Progenitor cell of endocrine pancreas (in vitro differentiated cells): ENCODE data around the gene TACR2. TPM values are rescaled to one million over a fixed set of nuclear protein-coding genes. Genes with fewer than 3 reads are reported as not detected.
A peak's percentile ranks its signal among the peaks of the same experiment; 100 is the strongest.

Source experiments
- DNase-seq: peaks from one replicate; pipeline ENCODE4 v3.0.0; 2021; ENCODE audit warnings: low spot score; ENCODE audit not compliant: unreplicated experiment
- H3K27ac Mint-ChIP-seq: 2 replicates; pipeline ENCODE4 v1.8.0; 2021; ENCODE audit warnings: mild to moderate bottlenecking, moderate library complexity, mixed read lengths
- H3K27me3 Mint-ChIP-seq: 2 replicates; pipeline ENCODE4 v1.8.0; 2021; ENCODE audit warnings: mixed read lengths
- H3K36me3 Mint-ChIP-seq: 2 replicates; pipeline ENCODE4 v1.8.0; 2022; ENCODE audit warnings: mixed read lengths; ENCODE audit not compliant: insufficient read depth
- H3K4me1 Mint-ChIP-seq: 2 replicates; pipeline ENCODE4 v1.8.0; 2021; ENCODE audit warnings: low read depth, mixed read lengths
- H3K4me3 Mint-ChIP-seq: 2 replicates; pipeline ENCODE4 v1.8.0; 2021; ENCODE audit warnings: low read depth, mild to moderate bottlenecking, moderate library complexity, mixed read lengths
- H3K9me3 Mint-ChIP-seq: 2 replicates; pipeline ENCODE4 v1.8.0; 2021; ENCODE audit warnings: low read depth, mixed read lengths
- CTCF ChIP-seq: fragments of 200-600 bp; sonication (generic); IDR thresholded peaks from one replicate; pipeline ENCODE4 v1.5.0; 2021; ENCODE audit warnings: antibody characterized with exemption, mild to moderate bottlenecking; ENCODE audit not compliant: unreplicated experiment
- total RNA-seq: library from RNA; stranded (reverse); gene quantifications from 2 replicates; pipeline ENCODE4 v1.2.1, GENCODE V29; 2021

The TACR2 gene
- total RNA-seq, 1 donor from 2014 or later = not detected

GRCh38 chr10:69446650-69447151, 30.0 kb upstream of the TACR2 start:
- no peak for TF ChIP-seq CTCF
- H3K27ac Mint-ChIP-seq = peak overlapping the region; percentile 59

GRCh38 chr10:69446229-69446628, 29.5 kb upstream of the TACR2 start:
- Mint-ChIP-seq H3K4me1 (peaks cover 17% of the 10 kb centered on the region), H3K9me3 (no peaks in the 10 kb centered on the region), H3K27me3 (peaks cover 4% of the 10 kb centered on the region), H3K27ac (no peak overlapping the region), H3K36me3 (no peaks in the 10 kb centered on the region), H3K4me3 (no peak overlapping the region)
- DNase-seq = no peak
- no peak for TF ChIP-seq CTCF

More at GRCh38 chr10:69446650-69447151, 30.0 kb upstream of the TACR2 start:
- H3K9me3 Mint-ChIP-seq = no peaks in the 10 kb centered on the region
- no peaks in the 10 kb centered on the region for H3K36me3 Mint-ChIP-seq
- peaks cover 17% of the 10 kb centered on the region for H3K4me1 Mint-ChIP-seq
- peaks cover 2% of the 10 kb centered on the region for H3K27me3 Mint-ChIP-seq
- DNase-seq = no peak
- no peak overlapping the region for H3K4me3 Mint-ChIP-seq

GRCh38 chr10:69445041-69445440, 28.3 kb upstream of the TACR2 start:
- no peak for TF ChIP-seq CTCF
- H3K9me3 Mint-ChIP-seq = no peaks in the 10 kb centered on the region
- no peak for DNase-seq
- H3K27ac Mint-ChIP-seq = no peak overlapping the region
- no peak overlapping the region for H3K4me3 Mint-ChIP-seq
- no peaks in the 10 kb centered on the region for H3K36me3 Mint-ChIP-seq
- peaks cover 4% of the 10 kb centered on the region for H3K27me3 Mint-ChIP-seq
- H3K4me1 Mint-ChIP-seq = peaks cover 14% of the 10 kb centered on the region

GRCh38 chr10:69443354-69443753, 26.6 kb upstream of the TACR2 start:
- no peak overlapping the region for H3K4me3 Mint-ChIP-seq
- no peak for DNase-seq
- H3K27me3 Mint-ChIP-seq = peaks cover 7% of the 10 kb centered on the region
- no peaks in the 10 kb centered on the region for H3K36me3 Mint-ChIP-seq
- no peaks in the 10 kb centered on the region for H3K9me3 Mint-ChIP-seq
- TF ChIP-seq CTCF = no peak
- H3K4me1 Mint-ChIP-seq = peaks cover 15% of the 10 kb centered on the region
- H3K27ac Mint-ChIP-seq = no peak overlapping the region

GRCh38 chr10:69439813-69440506, 23.2 kb upstream of the TACR2 start:
- Mint-ChIP-seq H3K4me1 (peaks cover 8% of the 10 kb centered on the region), H3K36me3 (no peaks in the 10 kb centered on the region), H3K9me3 (no peaks in the 10 kb centered on the region), H3K4me3 (no peak overlapping the region), H3K27ac (no peak overlapping the region), H3K27me3 (peaks cover 18% of the 10 kb centered on the region)
- DNase-seq = no peak
- no peak for TF ChIP-seq CTCF
